GM23248 (cell line): ENCODE data around the gene MACF1. TPM values are rescaled to one million over a fixed set of nuclear protein-coding genes. Genes with fewer than 3 reads are reported as not detected.
A peak's percentile ranks its signal among the peaks of the same experiment; 100 is the strongest.

ENCODE experiments used
- DNase-seq: peaks from one replicate; pipeline ENCODE4 v3.0.0-alpha.2; 2015
- H2AFZ ChIP-seq: fragments of 200-600 bp; sonication (generic); 2 replicates; pipeline ENCODE4 v1.6.1; 2016; ENCODE audit warnings: antibody characterized with exemption
- H3F3A ChIP-seq: fragments of 200-600 bp; sonication (generic); 2 replicates; pipeline ENCODE4 v1.6.1; 2016; ENCODE audit warnings: mild to moderate bottlenecking, antibody characterized with exemption, mixed run types; ENCODE audit not compliant: insufficient read depth
- H3K27ac ChIP-seq: fragments of 200-600 bp; sonication (generic); 2 replicates; pipeline ENCODE4 v1.5.1; 2016; ENCODE audit warnings: mild to moderate bottlenecking
- H3K27me3 ChIP-seq: fragments of 200-600 bp; sonication (generic); replicated peaks from 2 replicates; pipeline ENCODE4 v1.6.1; 2016; ENCODE audit warnings: mild to moderate bottlenecking; ENCODE audit not compliant: insufficient read depth
- H3K36me3 ChIP-seq: fragments of 200-600 bp; sonication (generic); 2 replicates; pipeline ENCODE4 v1.6.1; 2016; ENCODE audit warnings: low read depth, mild to moderate bottlenecking
- H3K4me1 ChIP-seq: fragments of 200-600 bp; sonication (generic); 2 replicates; pipeline ENCODE4 v1.6.1; 2016; ENCODE audit warnings: mild to moderate bottlenecking; ENCODE audit not compliant: insufficient read depth
- H3K4me2 ChIP-seq: fragments of 200-600 bp; sonication (generic); one replicate; pipeline ENCODE4 v1.6.1; 2016; ENCODE audit warnings: mild to moderate bottlenecking; ENCODE audit not compliant: unreplicated experiment
- H3K4me3 ChIP-seq: fragments of 200-600 bp; sonication (generic); 2 replicates; pipeline ENCODE4 v1.5.1; 2016; ENCODE audit warnings: mild to moderate bottlenecking
- H3K79me2 ChIP-seq: fragments of 200-600 bp; sonication (generic); 2 replicates; pipeline ENCODE4 v1.6.1; 2016; ENCODE audit warnings: mild to moderate bottlenecking; ENCODE audit not compliant: insufficient read depth
- H3K9ac ChIP-seq: fragments of 200-600 bp; sonication (generic); 2 replicates; pipeline ENCODE4 v1.6.1; 2016; ENCODE audit warnings: mild to moderate bottlenecking
- H3K9me2 ChIP-seq: fragments of 200-600 bp; sonication (generic); 2 replicates; pipeline ENCODE4 v1.6.1; 2016; ENCODE audit warnings: mixed run types, mild to moderate bottlenecking, moderate library complexity; ENCODE audit not compliant: insufficient read depth
- H3K9me3 ChIP-seq: fragments of 200-600 bp; sonication (generic); one replicate; pipeline ENCODE4 v1.6.1; 2017; ENCODE audit warnings: low read depth
- H4K20me1 ChIP-seq: fragments of 200-600 bp; sonication (generic); 2 replicates; pipeline ENCODE4 v1.6.0; 2016; ENCODE audit not compliant: insufficient read depth
- EZH2 ChIP-seq: fragments of 200-600 bp; sonication (generic); IDR thresholded peaks from 2 replicates; pipeline ENCODE4 v1.6.1; 2018; ENCODE audit warnings: antibody characterized with exemption, mild to moderate bottlenecking; ENCODE audit not compliant: insufficient read depth, poor library complexity, severe bottlenecking
- EZH2phosphoT487 ChIP-seq: fragments of 200-600 bp; sonication (generic); IDR thresholded peaks from 2 replicates; pipeline ENCODE4 v1.6.1; 2018; ENCODE audit warnings: antibody characterized with exemption, moderate library complexity, mild to moderate bottlenecking, low read depth; ENCODE audit not compliant: insufficient read depth
- WGBS, 2 experiments: methylation state at CpG; one replicate each; pipeline ENCODE4 v1.1.6; 2015 to 2017; ENCODE audit warnings: low lambda C conversion rate in 2 of 2, low coverage in 1 of 2; ENCODE audit errors: missing lambda C conversion rate in 2 of 2; 5-methylcytosine and 5-hydroxymethylcytosine counted together
- in situ Hi-C: fragments of 300-500 bp; cut with MboI; formaldehyde crosslinking; loops from 2 replicates; pipeline ENCODE4 v1.15.0; 2020
- polyA plus RNA-seq: library from polyadenylated mRNA; unstranded; fragments of >200 nt; fragmentation: Nextera tagmentation; extraction: Ambion mirVana; gene quantifications from 2 replicates; pipeline ENCODE4 v1.2.1, GENCODE V29; 2016
- total RNA-seq: library from RNA; depleted of rRNA; stranded (reverse); fragments of >200 nt; shearing (Covaris generic); gene quantifications from 2 replicates; pipeline ENCODE4 v1.2.3, GENCODE V29; 2014

The MACF1 gene
- total and polyA plus RNA-seq, 2 experiments from 2014 or later = 55.1 to 177 TPM

DNA sequence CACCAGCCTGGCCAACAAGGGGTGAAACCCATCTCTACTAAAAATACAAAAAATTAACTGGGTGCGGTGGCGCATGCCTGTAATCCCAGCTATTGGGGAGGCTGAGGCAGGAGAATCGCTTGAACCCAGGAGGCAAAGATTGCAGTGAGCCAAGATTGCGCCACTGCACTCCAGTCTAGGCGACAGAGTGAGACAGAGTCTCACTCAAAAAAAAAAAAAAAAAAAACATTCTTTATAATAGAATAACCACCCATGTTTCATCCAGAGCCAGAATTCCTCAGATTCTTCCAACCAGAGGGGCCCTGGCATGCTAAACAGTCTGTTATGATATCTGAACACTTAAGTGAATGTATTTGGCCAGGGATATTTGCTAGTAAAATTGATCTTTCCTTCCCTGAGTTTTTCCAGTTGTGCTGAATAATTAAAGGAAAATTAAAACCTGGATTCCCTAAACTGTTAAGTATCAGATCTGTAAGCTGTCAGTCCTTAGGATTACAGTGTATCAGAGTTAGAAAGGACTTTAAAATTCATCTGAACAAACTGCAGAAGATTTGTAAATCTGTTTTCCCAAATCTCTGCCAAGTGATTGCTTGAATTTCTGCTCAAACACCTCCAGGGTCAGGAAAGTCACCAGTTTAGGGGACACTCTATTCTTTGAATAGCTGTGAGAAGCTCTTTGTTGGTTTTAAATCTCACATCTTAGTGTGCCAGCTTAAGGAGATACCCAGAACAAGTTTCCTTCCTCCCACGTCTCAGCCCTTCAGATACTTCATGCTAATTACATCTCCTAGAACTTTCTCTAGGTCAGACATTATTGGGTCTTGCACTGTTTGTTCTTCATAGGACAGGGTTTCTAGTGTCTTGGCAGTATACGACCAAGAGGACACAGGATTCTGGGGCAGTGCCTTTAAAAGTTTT lies 202.3 kb downstream of the MACF1 start:
- 23 to 25% methylated on average over 6 to 7 of the region's 7 CpGs for WGBS, 2 experiments
- peak; percentile 82 for DNase-seq
- Histone ChIP-seq H3K79me2 (peaks cover 75% of the 10 kb centered on the region), H3K36me3 (no peaks in the 10 kb centered on the region), H3K9me2 (no peaks in the 10 kb centered on the region), H3K27me3 (no peaks in the 10 kb centered on the region), H3K9ac (peak overlapping the region; percentile 80), H4K20me1 (peaks cover 6% of the 10 kb centered on the region; the same call in 1 of the 2 replicates), H3F3A (peaks cover 48% of the 10 kb centered on the region), H3K4me1 (peaks cover 45% of the 10 kb centered on the region), H3K4me2 (peak overlapping the region; percentile 85), H3K4me3 (peak overlapping the region; percentile 84), H3K9me3 (no peaks in the 10 kb centered on the region), H3K27ac (peak overlapping the region; percentile 74), H2AFZ (0 out of 2 replicates have a peak overlapping the region, but pooled peaks have one; percentile 6)
- in situ Hi-C loops = no loop called here
- TF ChIP-seq EZH2 = no peak
- no peak for TF ChIP-seq EZH2phosphoT487

DNA sequence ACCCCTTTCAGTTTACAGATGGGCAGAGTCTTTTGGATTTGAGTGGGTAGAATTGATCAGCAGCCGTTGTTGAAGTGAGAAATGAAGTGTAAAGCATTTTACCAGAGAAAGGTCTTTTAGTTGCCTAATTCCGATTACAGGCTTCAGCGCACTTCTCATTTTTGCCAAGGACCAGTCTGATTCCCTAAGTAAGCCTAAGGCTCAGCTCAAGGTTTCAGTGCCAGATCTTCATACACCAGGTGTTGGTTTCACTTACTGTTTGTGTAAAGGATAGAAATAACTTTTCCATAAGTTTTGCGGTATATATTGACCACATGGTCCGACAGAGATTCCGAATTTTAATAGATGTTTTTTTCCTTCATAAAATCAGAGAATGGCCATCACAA lies 203.0 kb downstream of the MACF1 start:
- Histone ChIP-seq H3K9ac (peak overlapping the region; percentile 80), H3F3A (peaks cover 50% of the 10 kb centered on the region), H3K27me3 (no peaks in the 10 kb centered on the region), H3K4me3 (peak overlapping the region; percentile 84), H3K79me2 (peaks cover 75% of the 10 kb centered on the region), H3K4me1 (peaks cover 49% of the 10 kb centered on the region), H2AFZ (0 out of 2 replicates have a peak overlapping the region, but pooled peaks have one; percentile 6), H3K4me2 (peak overlapping the region; percentile 85), H3K27ac (peak overlapping the region; percentile 74), H3K9me3 (no peaks in the 10 kb centered on the region), H4K20me1 (peaks cover 12% of the 10 kb centered on the region; the same call in 1 of the 2 replicates), H3K9me2 (no peaks in the 10 kb centered on the region), H3K36me3 (no peaks in the 10 kb centered on the region)
- 42 to 46% methylated on average over 6 of the region's 6 CpGs for WGBS, 2 experiments
- no peak for TF ChIP-seq EZH2
- no peak for TF ChIP-seq EZH2phosphoT487
- in situ Hi-C loops = no loop called here
- peak; percentile 41 for DNase-seq

DNA sequence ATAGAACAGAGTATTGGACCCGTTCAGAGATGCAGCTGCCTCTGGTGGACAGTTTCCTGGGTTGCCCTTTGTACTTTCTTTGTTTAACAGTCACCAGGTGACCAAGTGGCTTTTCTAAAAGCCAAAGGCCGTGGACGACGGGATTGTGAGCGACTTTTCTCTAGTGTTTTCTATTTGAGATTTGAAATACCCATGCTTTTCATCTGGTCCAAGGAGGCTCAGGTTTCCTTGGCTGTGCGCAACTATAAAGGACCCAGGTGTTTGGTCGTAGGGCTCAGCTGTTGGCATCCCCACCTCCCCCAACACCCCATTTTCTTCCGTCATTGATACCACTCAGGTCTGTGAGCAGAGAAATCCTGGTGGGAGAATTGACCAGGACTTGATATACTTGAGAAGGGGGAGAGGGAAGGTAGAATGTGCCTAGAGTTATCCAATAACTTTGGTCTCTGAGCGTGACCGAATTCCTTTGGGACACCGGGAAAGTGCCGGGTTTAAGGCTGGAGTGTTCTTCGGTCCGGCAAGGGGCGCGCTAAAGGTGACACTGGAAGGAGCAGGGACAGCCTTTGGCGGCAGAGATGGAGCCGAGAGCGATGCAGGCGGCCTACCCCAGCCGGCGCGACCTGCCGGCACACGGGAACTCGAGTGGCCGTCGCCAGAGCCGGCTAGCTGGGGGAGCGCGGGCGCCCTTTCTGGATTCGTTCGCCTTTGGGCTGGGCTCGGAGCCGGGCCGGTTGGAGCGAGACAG lies 203.6 kb downstream of the MACF1 start:
- in situ Hi-C loops = no loop called here
- Histone ChIP-seq H3F3A (peaks cover 50% of the 10 kb centered on the region), H2AFZ (peak overlapping the region; percentile 60), H4K20me1 (peaks cover 12% of the 10 kb centered on the region; the same call in 1 of the 2 replicates), H3K27me3 (no peaks in the 10 kb centered on the region), H3K9me2 (no peaks in the 10 kb centered on the region), H3K27ac (peak overlapping the region; percentile 74), H3K4me3 (peak overlapping the region; percentile 84), H3K79me2 (peaks cover 75% of the 10 kb centered on the region), H3K4me2 (peak overlapping the region; percentile 85), H3K9me3 (no peaks in the 10 kb centered on the region), H3K9ac (peak overlapping the region; percentile 80), H3K36me3 (no peaks in the 10 kb centered on the region), H3K4me1 (peaks cover 51% of the 10 kb centered on the region)
- TF ChIP-seq EZH2 = no peak
- TF ChIP-seq EZH2phosphoT487 = no peak
- 18 to 20% methylated on average over 27 to 33 of the region's 38 CpGs for WGBS, 2 experiments
- peak; percentile 30 for DNase-seq

DNA sequence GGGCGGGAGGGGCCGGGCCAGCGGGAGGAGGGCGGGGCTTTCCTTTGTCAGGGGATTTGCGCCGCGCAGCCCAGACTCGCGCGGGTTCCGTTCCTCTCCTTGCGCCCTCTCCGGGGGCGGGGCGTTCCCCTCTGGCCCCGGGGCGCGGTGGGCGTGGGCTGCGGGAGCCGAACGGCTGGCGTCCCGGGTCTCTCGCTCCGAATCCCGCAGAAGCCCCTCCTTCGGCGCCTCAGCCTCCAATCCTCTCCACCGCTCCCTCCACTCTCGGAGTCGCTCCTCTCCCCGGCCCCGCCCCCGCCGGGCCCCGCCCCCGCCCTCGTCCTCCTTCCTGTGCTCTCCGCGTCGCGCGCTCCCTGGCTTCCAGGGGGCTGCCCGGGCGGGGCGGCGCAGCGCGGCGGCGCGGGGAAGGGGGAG lies 204.2 kb downstream of the MACF1 start:
- Histone ChIP-seq H3K4me1 (peaks cover 53% of the 10 kb centered on the region), H3K27me3 (no peaks in the 10 kb centered on the region), H3K4me3 (peak overlapping the region; percentile 84), H2AFZ (peak overlapping the region; percentile 35; the same call in 1 of the 2 replicates), H3K9me3 (no peaks in the 10 kb centered on the region), H3K9ac (peak overlapping the region; percentile 80), H3K4me2 (peak overlapping the region; percentile 99), H3K36me3 (no peaks in the 10 kb centered on the region), H3K9me2 (no peaks in the 10 kb centered on the region), H3F3A (peaks cover 50% of the 10 kb centered on the region), H3K27ac (peak overlapping the region; percentile 74), H3K79me2 (peaks cover 72% of the 10 kb centered on the region), H4K20me1 (peaks cover 12% of the 10 kb centered on the region; the same call in 1 of the 2 replicates)
- WGBS, 2 experiments = 2% methylated on average over 50 of the region's 53 CpGs; no CpG with 5 or more reads in 1 of the 2 experiments
- in situ Hi-C loops = no loop called here
- DNase-seq = peak; percentile 97
- TF ChIP-seq EZH2 (no peak), EZH2phosphoT487 (no peak)
